ENCODE results near the gene CADM4. TPM values are rescaled to one million over a fixed set of nuclear protein-coding genes. Genes with fewer than 3 reads are reported as not detected.

Gene CADM4
- total RNA-seq, 2 donors from 2014 or later = 2.3 to 5.8 TPM

DNA sequence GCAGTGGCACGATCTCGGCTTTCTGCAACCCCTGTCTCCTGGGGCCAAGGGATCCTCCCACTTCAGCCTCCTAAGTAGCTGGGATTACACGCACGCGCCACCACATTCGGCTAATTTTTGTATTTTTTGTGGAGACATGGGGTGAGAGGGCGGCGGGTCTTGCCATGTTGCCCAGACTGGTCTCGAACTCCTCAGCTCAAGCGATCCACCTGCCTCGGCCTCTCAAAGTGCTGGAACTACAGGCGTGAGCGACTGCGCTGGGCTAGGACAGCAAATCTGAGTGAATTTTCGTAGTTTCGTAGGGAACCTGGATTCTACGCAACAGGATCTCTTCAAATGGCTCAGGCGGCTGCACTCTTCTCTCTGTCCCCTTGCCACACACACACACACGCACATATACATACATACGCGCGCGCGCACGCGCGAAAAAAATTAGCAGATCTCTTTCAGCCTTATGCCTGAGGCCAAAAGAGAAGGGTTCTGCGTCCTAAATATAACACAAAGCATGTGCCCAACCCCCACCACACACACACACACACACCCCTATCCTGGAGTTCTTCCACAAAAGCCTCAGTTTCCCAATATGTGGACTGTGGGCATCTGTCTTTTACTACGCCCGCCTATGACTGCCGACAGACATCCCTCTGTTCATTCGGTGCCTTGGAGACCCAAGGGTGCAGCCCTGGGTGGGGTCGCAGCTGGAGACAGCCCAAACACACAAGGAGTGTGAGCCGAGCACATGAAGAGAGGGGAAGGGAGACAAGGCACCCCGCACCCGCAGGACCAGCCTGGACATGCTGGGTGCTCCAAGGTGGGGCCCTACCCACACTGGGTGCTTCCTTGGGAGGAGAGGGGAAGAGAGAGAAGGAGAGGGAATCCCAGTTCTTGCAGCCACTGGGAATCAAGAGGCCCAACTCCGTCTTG lies 63.4 kb downstream of the CADM4 start:
- no peak for DNase-seq
- intact Hi-C loops (cut with DNase I) = loop anchor here (1.0 kb wide), 1 partner anchor 20 kb away; the partner anchor contains the start of genes IRGQ and ZNF576
- TF ChIP-seq, protein P1, sequence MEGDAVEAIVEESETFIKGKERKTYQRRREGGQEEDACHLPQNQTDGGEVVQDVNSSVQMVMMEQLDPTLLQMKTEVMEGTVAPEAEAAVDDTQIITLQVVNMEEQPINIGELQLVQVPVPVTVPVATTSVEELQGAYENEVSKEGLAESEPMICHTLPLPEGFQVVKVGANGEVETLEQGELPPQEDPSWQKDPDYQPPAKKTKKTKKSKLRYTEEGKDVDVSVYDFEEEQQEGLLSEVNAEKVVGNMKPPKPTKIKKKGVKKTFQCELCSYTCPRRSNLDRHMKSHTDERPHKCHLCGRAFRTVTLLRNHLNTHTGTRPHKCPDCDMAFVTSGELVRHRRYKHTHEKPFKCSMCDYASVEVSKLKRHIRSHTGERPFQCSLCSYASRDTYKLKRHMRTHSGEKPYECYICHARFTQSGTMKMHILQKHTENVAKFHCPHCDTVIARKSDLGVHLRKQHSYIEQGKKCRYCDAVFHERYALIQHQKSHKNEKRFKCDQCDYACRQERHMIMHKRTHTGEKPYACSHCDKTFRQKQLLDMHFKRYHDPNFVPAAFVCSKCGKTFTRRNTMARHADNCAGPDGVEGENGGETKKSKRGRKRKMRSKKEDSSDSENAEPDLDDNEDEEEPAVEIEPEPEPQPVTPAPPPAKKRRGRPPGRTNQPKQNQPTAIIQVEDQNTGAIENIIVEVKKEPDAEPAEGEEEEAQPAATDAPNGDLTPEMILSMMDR (IDR thresholded peaks at IDR 0.05) = no peak
- Histone ChIP-seq H3K4me3 (peak overlapping the region; percentile 80), H3K27ac (no peak overlapping the region), H3K4me1 (peaks cover 7% of the 10 kb centered on the region), H3K9ac (ENCODE audit: low read depth in 2 of 2, low read length in 2 of 2) (no peak overlapping the region), H3K36me3 (no peaks in the 10 kb centered on the region), H3K9me3 (no peaks in the 10 kb centered on the region), H3K27me3 (no peaks in the 10 kb centered on the region)

DNA sequence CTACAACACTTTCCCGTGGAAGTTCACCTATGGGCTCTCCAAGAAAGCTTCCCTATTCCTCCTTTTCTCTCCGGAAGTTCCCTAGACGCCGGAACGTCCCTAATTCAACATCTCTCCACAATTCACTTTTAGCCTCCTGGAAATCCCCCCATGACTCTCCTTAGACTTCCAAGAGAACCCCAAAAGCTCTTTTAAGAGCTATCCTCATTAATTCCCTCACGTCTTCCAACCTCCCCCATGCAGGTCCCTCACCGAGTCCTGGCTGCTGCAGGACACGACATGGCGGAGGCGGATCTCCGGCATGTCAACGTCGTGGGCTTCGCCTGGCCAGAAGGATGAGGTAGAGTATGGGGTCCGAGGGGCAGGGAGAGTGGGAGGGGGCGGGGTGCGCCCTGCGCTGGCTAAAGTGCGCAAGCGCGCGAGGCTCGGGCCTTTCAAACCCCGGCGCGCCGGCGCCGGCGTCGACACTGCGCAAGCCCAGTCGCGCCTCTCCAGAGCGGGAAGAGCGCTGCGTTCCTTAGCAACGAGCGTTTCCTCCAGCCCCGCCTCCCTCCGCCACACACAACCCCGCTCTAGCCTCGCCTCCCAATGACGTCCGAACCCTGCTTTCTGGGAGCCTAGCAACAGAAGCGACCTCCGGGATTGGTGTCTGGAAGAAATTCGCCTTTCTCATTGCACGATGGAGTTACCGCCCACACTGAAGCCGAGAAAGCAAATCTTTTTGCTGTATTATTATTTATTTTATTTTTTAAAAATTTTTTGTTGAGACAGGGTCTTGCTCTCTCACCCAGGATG lies 64.3 kb downstream of the CADM4 start, which contains the start of the genes PINLYP and XRCC1:
TSS of gene PINLYP (plus strand) at position 646 of the 795 bp plus-strand sequence. CDS start 1,391 bp downstream, outside the sequence.
TSS of gene XRCC1 (minus strand) at position 372 of the 795 bp plus-strand sequence. CDS start at position 303, 69 bp downstream.
- no peaks in the 10 kb centered on the region for H3K27me3 ChIP-seq
- peak within 1 kb of the TSS; percentile 74 to 95 for H3K9ac ChIP-seq (ENCODE audit: low read depth in 2 of 2, low read length in 2 of 2)
- H3K36me3 ChIP-seq = no peaks in the 10 kb centered on the region
- H3K4me3 ChIP-seq = peak within 1 kb of the TSS; percentile 80
- H3K27ac ChIP-seq = peak within 1 kb of the TSS; percentile 39
- peaks cover 7% of the 10 kb centered on the region for H3K4me1 ChIP-seq
- intact Hi-C loops (cut with DNase I) = loop anchor here (1.0 kb wide), 1 partner anchor 21 kb away; the partner anchor contains the start of genes IRGQ and ZNF576
- TF ChIP-seq, protein P1 (IDR thresholded peaks at IDR 0.05) = no peak
- no peaks in the 10 kb centered on the region for H3K9me3 ChIP-seq
- peak; percentile 97 for DNase-seq

DNA sequence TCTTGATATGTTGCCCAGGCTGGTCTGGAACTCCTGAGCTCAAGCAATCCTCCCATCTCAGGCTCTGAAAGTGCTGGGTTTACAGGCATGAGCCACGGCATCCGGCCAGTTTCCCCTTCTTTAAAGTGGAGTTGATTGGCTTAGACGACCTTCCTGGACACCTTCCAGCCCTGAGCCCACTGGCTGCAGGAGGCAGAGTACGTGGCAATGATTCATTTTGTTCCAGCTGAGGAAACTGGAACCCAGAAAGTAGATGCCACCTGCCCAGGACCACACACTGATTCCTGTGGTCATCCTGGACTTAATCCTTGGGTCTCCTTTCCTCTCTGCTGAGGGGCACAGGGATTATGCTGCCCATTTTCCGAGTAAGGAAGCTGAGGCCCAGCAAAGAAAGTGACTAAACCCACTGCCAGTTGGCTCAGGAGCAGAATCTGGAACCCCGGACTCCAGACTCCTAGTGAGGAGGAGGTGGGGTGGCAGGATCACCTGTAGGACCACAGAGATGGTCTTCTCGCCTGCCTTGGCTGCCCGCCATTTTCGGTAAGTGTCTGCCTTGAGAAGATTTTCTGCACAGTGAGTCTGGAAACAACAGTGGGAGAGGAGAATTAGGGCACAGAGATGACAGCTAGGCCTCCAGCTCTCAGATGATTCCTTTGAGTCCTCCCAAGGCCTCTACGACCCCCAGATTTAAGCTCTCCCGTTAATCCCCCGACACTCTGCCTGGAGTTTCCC lies 65.1 kb downstream of the CADM4 start:
- Histone ChIP-seq H3K9ac (ENCODE audit: low read depth in 2 of 2, low read length in 2 of 2) (peak overlapping the region; percentile 74 to 95), H3K4me1 (peaks cover 7% of the 10 kb centered on the region), H3K27me3 (no peaks in the 10 kb centered on the region), H3K36me3 (no peaks in the 10 kb centered on the region), H3K9me3 (no peaks in the 10 kb centered on the region), H3K27ac (peak overlapping the region; percentile 39), H3K4me3 (peak overlapping the region; percentile 80)
- no peak for DNase-seq
- TF ChIP-seq, protein P1 (IDR thresholded peaks at IDR 0.05) = no peak
- intact Hi-C loops (cut with DNase I) = loop anchor here (1.0 kb wide), 1 partner anchor 22 kb away; the partner anchor contains the start of genes IRGQ and ZNF576

Other genes with a start within 250 kb of the CADM4 start
- gene TEX101, start 225.0 kb downstream of the CADM4 start, total RNA-seq = under 1 TPM in 1 of 2 donors, not detected in 1; 0.17 TPM
- under 1 TPM; 0.42 to 0.59 TPM for gene LYPD3, start 174.2 kb downstream of the CADM4 start, total RNA-seq
- 10 to 100 TPM in 1 of 2 donors, 1 to 10 TPM in 1; 6.8 to 24.0 TPM for gene PHLDB3, start 135.1 kb downstream of the CADM4 start, total RNA-seq
- 100 to 1,000 TPM; 482 to 569 TPM for gene ETHE1, start 112.6 kb downstream of the CADM4 start, total RNA-seq
- 10 to 100 TPM in 1 of 2 donors, 1 to 10 TPM in 1; 6.4 to 11.3 TPM for gene ZNF575, start 106.7 kb downstream of the CADM4 start, total RNA-seq
- 10 to 100 TPM; 22.3 to 40.7 TPM for gene XRCC1, start 64.3 kb downstream of the CADM4 start, total RNA-seq
- gene PINLYP, start 64.0 kb downstream of the CADM4 start, total RNA-seq = 1 to 10 TPM in 1 of 2 donors, under 1 TPM in 1; 0.52 to 2.4 TPM
- gene IRGQ, start 43.7 kb downstream of the CADM4 start, total RNA-seq = 10 to 100 TPM; 19.9 to 24.6 TPM
- 10 to 100 TPM; 15.4 to 27.1 TPM for gene ZNF576, start 43.3 kb downstream of the CADM4 start, total RNA-seq
- gene SRRM5, start 27.8 kb downstream of the CADM4 start, total RNA-seq = under 1 TPM; 0.42 to 0.57 TPM
- gene ZNF428, start 20.2 kb downstream of the CADM4 start, total RNA-seq = 10 to 100 TPM; 21.5 to 27.4 TPM
- 10 to 100 TPM; 33.7 to 51.6 TPM for gene PLAUR, start 30.3 kb upstream of the CADM4 start, total RNA-seq
- not detected for gene IRGC, start 76.2 kb upstream of the CADM4 start, total RNA-seq
- gene SMG9, start 115.1 kb upstream of the CADM4 start, total RNA-seq = 10 to 100 TPM; 30.1 to 66.6 TPM
- gene KCNN4, start 141.1 kb upstream of the CADM4 start, total RNA-seq = 10 to 100 TPM; 25.4 to 60.9 TPM
- gene LYPD5, start 162.6 kb upstream of the CADM4 start, total RNA-seq = 1 to 10 TPM; 3.3 to 3.9 TPM
- gene ZNF283, start 187.5 kb upstream of the CADM4 start, total RNA-seq = 1 to 10 TPM; 6.5 to 7.3 TPM
- 1 to 10 TPM; 1.1 to 1.6 TPM for gene ZNF404, start 244.1 kb upstream of the CADM4 start, total RNA-seq